AG08395 (cell line): Measurements from ENCODE around the gene IRX4.

Experiments used
- DNase-seq: peaks from one replicate; pipeline ENCODE4 v3.0.0; 2012; ENCODE audit warnings: mixed read lengths, low spot score

IRX4 gene

GRCh38 chr5:1891391-1891790 is 8.7 kb upstream of the IRX4 start:
- DNase-seq = no peak

- no peak for DNase-seq
Measured at GRCh38 chr5:1890296-1890695, 7.6 kb upstream of the IRX4 start.

- DNase-seq = no peak
Measured at GRCh38 chr5:1889321-1890065, 6.8 kb upstream of the IRX4 start.

DNA sequence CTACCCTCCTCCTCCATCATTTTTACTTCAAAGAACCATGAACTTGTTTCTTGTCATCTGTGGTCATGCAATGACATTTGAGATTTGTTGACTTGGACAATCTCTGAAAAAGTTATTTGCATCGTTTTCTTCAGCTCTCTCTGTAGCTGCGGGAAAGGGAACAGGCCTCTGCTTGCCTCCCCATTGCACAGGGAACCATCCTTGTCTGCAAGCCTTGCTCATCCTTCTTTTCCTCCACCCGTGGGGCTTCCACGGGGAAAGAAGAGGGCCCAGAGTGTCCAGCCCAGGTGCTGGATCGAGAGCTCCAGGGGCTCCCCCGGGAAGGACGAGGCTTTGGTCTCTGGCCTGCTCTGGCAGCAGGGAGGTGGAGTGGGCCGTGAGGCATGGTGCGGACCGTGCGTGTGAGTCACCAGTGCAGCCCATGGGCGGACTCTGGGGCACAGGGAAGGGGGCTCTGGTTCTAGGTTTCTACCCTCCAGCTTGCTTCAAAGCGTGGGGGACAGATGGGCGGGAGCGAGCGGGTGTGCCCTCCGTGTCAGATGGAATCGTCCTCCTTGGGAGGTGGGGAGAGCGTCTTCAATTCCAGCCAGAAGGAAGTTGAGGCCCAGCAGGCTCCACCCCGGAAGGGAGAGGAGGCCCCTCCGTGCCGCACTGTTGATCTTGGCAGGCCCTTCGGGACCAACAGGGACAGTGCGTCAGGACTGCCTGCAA is 6.0 kb upstream of the IRX4 start:
- DNase-seq = no peak

DNA sequence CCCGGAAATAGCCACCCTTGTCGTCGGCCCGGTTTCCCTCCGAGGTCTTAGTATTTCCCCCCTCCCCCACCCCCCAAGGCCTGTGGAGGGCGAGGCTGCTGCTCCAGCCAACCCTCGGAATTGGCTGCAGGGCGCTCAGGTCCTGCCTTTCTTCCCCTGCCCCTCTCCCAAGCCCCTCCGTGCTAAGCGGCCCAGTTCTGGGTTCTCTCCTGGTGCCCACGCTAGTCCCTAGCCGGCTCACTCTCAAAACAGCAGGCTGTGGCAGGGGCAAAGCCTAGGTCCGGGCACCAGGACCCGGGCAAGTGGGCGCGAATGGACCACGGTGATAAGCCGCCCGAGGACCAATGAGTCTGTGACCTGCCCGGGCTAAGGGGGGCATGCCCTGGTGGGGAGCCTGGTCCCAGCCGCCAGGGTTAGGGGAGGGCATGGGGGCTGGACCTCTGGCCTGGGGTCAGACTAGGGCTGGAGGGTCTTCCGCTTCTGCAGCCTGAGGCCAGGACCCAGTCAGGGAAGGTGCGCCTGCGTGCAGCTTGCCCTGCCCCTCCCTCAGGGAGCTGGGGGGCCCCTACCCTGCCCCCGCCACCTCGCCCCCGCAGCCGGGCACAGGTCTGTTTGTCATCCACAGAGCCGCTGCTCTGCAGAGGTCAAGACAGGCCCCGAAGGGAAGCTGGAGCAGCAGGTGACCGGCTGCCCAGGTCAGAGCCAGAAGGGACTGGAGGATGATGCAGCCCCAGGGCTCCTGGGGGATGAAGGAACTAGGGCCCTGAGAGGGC is 5.0 kb upstream of the IRX4 start:
- DNase-seq = no peak

DNA sequence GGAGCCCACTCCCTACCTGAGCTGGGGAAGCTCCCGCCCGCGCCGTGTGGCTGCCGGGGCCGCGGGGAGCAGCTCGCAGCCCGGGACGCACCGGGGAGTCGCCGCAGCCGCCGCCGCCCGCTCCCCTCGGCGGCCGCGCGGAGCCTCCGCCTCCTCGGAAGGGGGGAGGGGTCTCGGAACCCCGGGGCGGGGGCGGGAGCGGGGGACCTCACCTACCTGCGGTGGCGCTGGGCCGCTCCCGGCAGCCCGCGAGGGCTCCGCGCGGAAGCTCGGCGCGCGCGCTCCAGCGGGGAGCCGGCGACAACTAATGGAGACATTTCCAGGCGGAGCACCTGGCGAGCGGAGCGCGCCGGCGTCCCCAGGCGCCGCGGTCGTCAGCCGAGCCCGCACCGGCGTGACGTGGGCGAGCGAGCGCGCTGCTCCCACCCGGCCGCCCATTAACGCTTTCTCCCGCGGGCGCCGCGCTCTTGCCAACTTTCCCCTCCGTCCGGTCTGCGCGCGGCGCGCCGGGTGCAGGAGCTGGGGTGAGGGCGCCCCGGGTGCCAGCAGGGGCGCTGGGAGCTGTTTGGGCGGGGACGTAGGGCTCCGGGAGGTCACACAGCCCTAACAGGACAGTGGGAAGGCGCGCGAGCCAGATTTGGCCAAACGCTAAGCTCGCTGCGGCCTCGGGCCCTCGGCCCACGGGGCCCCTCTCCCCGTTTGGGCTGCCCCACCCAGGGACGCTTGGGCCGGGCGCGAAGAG is 4.3 kb upstream of the IRX4 start:
- no peak for DNase-seq

DNA sequence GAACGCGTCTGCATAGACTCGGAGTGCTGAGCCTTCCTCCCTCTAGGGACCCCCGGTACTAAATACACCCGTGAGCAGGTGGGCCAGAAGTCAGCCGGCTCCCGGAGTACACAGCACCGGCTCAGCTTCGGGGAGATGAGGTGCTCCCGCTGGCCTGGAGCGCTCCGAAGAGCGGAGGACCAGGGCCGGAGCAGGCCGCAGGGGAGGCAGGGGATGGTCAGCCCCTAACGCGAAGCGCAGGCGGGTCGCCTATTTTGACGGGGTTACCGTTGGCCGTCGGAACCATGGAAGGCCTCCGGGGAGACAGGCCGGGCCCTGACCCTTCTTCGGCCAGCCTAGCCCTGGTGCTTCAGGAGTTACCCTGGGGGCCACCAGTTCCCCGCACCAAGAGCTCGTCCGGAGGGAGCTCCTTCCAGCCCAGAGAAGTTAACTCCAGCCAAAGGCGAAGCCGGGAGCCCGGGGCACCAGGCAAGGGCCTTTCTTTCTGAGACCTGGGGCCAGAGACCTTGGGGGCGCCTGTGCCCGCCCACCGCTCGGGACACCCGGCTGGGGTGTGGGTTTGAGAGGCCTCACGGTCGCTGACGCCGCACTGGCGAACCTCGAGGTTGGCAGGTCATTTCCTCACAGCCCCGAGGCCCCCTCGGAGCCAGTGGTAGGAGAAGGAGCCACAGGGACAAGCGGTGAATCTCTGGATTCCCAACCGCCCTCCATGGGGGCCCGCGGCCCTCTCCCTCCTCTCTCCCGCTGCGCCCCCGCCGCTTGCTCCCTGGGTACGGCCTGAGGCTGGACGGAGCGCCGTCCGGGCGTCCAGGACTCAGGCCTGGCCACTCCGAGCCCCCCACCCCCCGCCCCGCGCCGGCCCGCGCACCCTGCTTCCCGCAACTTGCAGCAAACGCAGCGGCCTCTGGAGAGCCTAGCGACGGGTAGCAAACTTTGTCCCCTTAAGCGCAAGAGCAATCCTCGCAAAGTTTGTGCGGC is 3.4 kb upstream of the IRX4 start:
- no peak for DNase-seq

GRCh38 chr5:1885404-1885755 is 2.7 kb upstream of the IRX4 start:
- no peak for DNase-seq

GRCh38 chr5:1884678-1885403 is 2.1 kb upstream of the IRX4 start:
- no peak for DNase-seq

DNA sequence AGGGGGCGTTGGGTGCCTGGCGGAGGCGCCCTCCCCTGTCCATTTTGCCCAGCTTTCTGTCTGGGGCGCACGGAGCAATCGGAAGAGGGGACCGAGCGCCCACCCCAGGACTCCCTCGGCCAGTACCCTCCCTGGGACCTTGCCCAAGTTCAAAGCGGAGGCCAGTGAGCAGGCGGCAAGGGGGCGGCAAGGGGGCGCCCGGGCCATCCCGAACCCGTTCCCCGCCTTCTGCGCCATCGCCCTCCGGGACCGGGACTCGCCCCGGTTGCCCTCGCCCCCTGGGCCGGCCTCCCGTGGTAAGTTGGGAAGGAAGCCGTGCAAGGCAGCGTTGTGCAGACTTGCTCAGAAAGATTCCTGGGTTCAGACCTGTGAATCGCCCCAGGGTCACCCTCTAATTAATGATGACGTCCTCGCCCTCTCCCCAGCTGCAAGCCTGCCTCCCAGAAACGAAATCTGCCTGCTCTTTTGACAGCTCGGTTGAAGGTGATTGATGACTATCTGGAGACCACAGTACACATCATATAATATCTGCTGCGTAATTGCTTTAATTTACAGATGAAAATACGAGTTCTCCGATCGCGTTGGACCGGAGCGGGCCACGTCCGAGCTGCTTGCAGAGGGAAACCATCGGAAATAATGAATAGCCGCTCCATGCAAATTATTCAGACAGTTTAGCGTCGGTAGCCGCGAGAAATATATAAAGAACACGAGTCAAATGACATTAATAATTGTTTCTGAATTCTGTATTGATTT is 1.4 kb upstream of the IRX4 start:
- DNase-seq = no peak

- no peak for DNase-seq
Measured at GRCh38 chr5:1883120-1883924, 597 bp upstream of the IRX4 start.

GRCh38 chr5:1881731-1882336 is 891 bp downstream of the IRX4 start:
- no peak for DNase-seq

- DNase-seq = no peak
Measured at GRCh38 chr5:1881098-1881572, 1.6 kb downstream of the IRX4 start.

- DNase-seq = no peak
Measured at GRCh38 chr5:1880377-1881025, 2.2 kb downstream of the IRX4 start.

- no peak for DNase-seq
Measured at GRCh38 chr5:1879292-1880263, 3.1 kb downstream of the IRX4 start.

GRCh38 chr5:1878050-1878849 is 4.5 kb downstream of the IRX4 start:
- no peak for DNase-seq
